Lung (tissue), 12 donors: ENCODE results near the gene MEG3. TPM values are rescaled to one million over a fixed set of nuclear protein-coding genes. Genes with fewer than 3 reads are reported as not detected.

ENCODE experiments used
- ATAC-seq: fragments of 200-7000 bp; cut with Tn5 transposase; one replicate; pipeline ENCODE4 v1.9.1; 2020; ENCODE audit warnings: moderate number of reproducible peaks; ENCODE audit not compliant: insufficient read depth, low FRiP score
- DNase-seq, 3 donors: peaks; one replicate each; pipeline ENCODE4 v3.0.0-alpha.2; 2013 to 2017
- H3K27ac ChIP-seq, 2 donors: one replicate each; pipeline ENCODE4 v1.5.1; 2013; ENCODE audit warnings: mild to moderate bottlenecking in 2 of 2, moderate library complexity in 2 of 2, control low read depth in 1 of 2, inconsistent platforms in 1 of 2, low read depth in 1 of 2, low read length in 1 of 2
- H3K27me3 ChIP-seq, 3 donors: one replicate each; pipeline ENCODE4 v1.5.1; 2013; ENCODE audit warnings: low read length in 2 of 3; ENCODE audit not compliant: control insufficient read depth in 3 of 3, insufficient read depth in 3 of 3
- H3K36me3 ChIP-seq, 4 donors: one replicate each; pipeline ENCODE4 v1.5.1; 2013; ENCODE audit warnings: low read length in 4 of 4, mild to moderate bottlenecking in 1 of 4, moderate library complexity in 1 of 4; ENCODE audit not compliant: control insufficient read depth in 4 of 4, insufficient read depth in 4 of 4
- H3K4me1 ChIP-seq, 5 donors: one replicate each; pipeline ENCODE4 v1.5.1; 2013; ENCODE audit warnings: low read length in 5 of 5, mild to moderate bottlenecking in 2 of 5, moderate library complexity in 1 of 5; ENCODE audit not compliant: control insufficient read depth in 5 of 5, insufficient read depth in 5 of 5
- H3K4me3 ChIP-seq: one replicate; pipeline ENCODE4 v1.5.1; 2013; ENCODE audit warnings: mild to moderate bottlenecking, control low read depth, moderate library complexity
- H3K9ac ChIP-seq, 2 donors: one replicate each; pipeline ENCODE4 v1.5.1; 2013; ENCODE audit warnings: low read length in 2 of 2, control low read depth in 1 of 2; ENCODE audit not compliant: insufficient read depth in 1 of 2
- H3K9me3 ChIP-seq, 4 donors: one replicate each; pipeline ENCODE4 v1.5.1; 2013; ENCODE audit warnings: low read length in 3 of 4, mild to moderate bottlenecking in 1 of 4, moderate library complexity in 1 of 4; ENCODE audit not compliant: control insufficient read depth in 4 of 4, insufficient read depth in 3 of 4
- WGBS, 2 donors: extraction: QIAGEN DNeasy Blood & Tissue Kit; methylation state at CpG; one replicate each; pipeline ENCODE4 v1.1.7; 2013; 5-methylcytosine and 5-hydroxymethylcytosine counted together
- polyA plus RNA-seq, 2 donors: library from polyadenylated mRNA; stranded (reverse); fragments of 200-250 nt; gene quantifications; one replicate each; pipeline ENCODE4 v1.2.1, GENCODE V29; 2013
- total RNA-seq, 2 donors: library from RNA; depleted of rRNA in 1 of 2; stranded (reverse); fragments of >200 nt in 1 of 2; gene quantifications; one replicate each; pipeline ENCODE4 v1.2.1, GENCODE V29; 2014 to 2021
- TF ChIP-seq, protein P1 (sequence below): IDR thresholded peaks from 2 replicates; pipeline ENCODE4 v1.5.1; 2012; ENCODE audit warnings: mild to moderate bottlenecking; ENCODE audit errors: control extremely low read depth, extremely low read depth
- donor health status: control.
- donor health status: control.
- donor health status: Bipolar disorder and iron deficiency.
- donor health status: healthy.
- donor health status: DM: yes; HTN: yes; CAD: no.

Gene MEG3
- total and polyA plus RNA-seq, 4 donors = 5.9 to 267 (median 14.8) TPM

DNA sequence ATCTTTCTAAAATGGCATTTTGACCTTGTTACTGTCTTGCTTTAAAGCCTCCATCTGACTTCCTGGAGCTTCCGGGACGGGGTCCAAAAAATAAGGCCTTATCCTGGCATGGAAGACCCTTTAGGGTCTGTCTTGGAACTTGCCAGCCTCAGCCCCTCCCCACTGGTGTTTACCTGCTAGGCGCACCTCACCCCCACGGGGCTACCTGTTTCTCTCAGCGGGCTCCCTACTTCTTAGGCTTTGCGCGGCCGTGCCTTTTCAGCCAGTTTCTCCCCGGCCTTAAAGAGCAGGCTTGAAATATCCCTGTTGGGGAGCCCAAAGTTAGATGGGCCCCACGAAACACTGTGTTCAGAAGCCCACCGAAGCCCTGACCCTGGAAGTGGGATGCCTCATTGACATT lies 72.5 kb downstream of the MEG3 start:
- peaks cover 0 to 29% (median 8%) of the 10 kb centered on the region in 5 donors for H3K4me1 ChIP-seq
- ATAC-seq (no peak), DNase-seq (peak in 1 of 3 donors; percentile 25)
- TF ChIP-seq, protein P1, sequence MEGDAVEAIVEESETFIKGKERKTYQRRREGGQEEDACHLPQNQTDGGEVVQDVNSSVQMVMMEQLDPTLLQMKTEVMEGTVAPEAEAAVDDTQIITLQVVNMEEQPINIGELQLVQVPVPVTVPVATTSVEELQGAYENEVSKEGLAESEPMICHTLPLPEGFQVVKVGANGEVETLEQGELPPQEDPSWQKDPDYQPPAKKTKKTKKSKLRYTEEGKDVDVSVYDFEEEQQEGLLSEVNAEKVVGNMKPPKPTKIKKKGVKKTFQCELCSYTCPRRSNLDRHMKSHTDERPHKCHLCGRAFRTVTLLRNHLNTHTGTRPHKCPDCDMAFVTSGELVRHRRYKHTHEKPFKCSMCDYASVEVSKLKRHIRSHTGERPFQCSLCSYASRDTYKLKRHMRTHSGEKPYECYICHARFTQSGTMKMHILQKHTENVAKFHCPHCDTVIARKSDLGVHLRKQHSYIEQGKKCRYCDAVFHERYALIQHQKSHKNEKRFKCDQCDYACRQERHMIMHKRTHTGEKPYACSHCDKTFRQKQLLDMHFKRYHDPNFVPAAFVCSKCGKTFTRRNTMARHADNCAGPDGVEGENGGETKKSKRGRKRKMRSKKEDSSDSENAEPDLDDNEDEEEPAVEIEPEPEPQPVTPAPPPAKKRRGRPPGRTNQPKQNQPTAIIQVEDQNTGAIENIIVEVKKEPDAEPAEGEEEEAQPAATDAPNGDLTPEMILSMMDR = no peak
- WGBS, 2 donors = 64 to 67% methylated on average over 11 of the region's 11 CpGs
- no peak overlapping the region for H3K27ac ChIP-seq
- H3K9me3 ChIP-seq = peaks cover 0 to 11% (median 0%) of the 10 kb centered on the region in 4 donors
- H3K4me3 ChIP-seq = no peak overlapping the region
- peaks cover 0 to 44% (median 0%) of the 10 kb centered on the region in 3 donors for H3K27me3 ChIP-seq
- no peak overlapping the region for H3K9ac ChIP-seq
- H3K36me3 ChIP-seq = peaks cover 0 to 6% (median 2%) of the 10 kb centered on the region in 4 donors

DNA sequence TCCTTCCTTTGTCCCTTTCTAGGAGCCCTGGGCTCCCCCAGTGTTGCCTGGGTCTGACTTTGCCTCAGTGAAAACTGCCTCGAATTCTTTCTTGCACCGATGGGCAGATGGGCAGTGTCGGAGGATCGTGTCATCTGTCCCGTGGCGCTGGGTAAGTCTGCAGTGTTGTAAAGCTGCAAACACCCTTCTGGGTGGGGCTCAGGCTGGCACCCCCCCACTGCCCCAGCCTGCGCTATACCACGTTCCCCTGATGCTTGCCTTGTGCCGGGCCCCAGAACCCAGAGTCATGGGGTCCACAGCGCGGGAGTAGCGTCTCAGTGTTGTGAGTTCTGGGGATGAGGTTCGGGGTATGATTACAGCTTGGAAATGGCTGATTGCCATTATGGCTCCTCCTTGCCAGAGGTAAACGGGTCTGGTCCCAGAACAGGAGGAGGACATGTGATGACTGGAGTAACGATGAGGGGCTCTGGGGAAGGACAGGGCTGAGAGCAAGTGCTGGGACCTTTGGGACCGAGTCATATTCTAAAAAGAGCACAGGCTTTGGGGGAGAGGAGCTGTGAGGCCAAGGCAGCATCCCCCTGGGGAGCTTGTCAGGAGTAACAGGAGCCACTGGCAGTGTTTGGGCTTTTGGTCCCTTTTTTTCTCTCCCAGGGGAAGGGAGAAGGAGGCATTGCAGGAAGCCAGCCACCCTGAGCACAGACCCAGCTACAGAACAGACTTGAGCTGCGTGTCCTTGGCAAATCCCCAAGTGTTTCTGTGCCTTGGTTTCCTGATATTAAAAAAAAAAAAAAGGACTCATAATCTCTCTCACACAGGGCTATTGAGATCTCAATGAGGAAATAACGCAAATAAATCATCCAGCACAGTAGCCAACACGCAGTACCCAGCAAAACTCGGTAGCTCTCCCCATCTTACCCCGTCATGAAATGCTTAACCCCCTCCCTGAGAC lies 73.3 kb downstream of the MEG3 start:
- peaks cover 0 to 51% (median 0%) of the 10 kb centered on the region in 3 donors for H3K27me3 ChIP-seq
- DNase-seq (peak; percentile 40 to 75 (median 49)), ATAC-seq (no peak)
- H3K4me1 ChIP-seq = peaks cover 0 to 32% (median 8%) of the 10 kb centered on the region in 5 donors
- H3K9me3 ChIP-seq = peaks cover 0 to 11% (median 0%) of the 10 kb centered on the region in 4 donors
- 54 to 56% methylated on average over 21 of the region's 21 CpGs for WGBS, 2 donors
- no peak overlapping the region for H3K9ac ChIP-seq
- no peak overlapping the region for H3K4me3 ChIP-seq
- peaks cover 0 to 6% (median 2%) of the 10 kb centered on the region in 4 donors for H3K36me3 ChIP-seq
- no peak overlapping the region for H3K27ac ChIP-seq
- TF ChIP-seq, protein P1 = no peak

DNA sequence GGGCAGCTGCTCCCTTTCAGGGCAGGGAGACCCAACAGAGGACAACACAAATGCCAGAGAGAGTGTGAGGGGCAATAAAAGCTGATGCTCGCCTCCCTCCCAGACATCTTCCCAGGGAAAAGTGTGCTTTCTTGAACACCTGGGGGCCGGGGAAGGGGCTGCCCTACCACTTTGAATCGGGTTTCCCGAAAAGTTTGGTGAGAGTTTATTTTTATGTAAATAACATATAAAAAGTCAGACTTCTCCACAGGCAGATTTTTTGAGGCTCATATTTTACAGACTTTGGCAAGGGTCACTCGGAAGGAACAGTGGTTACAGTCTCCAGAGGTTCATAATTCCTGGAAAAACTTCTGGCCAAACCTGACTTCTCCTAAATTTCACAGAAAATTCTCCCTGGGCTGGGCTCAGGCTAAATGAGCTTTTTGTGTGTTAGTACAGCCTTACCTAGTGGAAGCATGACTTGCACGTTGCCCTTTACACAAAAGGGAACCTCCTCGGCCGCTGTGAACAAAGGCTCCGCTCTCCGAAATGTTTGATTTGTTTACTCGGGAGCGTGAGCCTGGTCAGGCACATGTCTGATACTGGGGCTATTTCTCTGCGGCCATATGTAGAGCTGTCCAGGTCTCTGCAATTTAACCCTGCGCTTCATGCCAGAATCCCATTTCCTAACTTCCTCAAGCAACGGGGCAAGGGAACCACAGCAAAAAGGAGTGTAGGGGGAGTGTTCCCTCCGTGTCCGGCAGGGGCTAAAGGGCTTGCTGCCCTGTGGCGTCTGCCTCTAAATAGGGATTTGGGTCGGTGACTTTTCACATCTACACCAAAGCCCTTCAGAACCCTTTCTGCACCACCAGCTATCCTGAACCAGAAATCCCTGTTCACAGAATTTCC lies 74.2 kb downstream of the MEG3 start:
- ATAC-seq (no peak), DNase-seq (peak in 2 of 3 donors; percentile 29 to 43)
- Histone ChIP-seq H3K27ac (no peak overlapping the region), H3K36me3 (peaks cover 0 to 6% (median 2%) of the 10 kb centered on the region in 4 donors), H3K4me3 (peak overlapping the region; percentile 1), H3K4me1 (peaks cover 0 to 39% (median 8%) of the 10 kb centered on the region in 5 donors), H3K9me3 (peaks cover 0 to 11% (median 0%) of the 10 kb centered on the region in 4 donors), H3K9ac (no peak overlapping the region), H3K27me3 (peaks cover 0 to 54% (median 0%) of the 10 kb centered on the region in 3 donors)
- WGBS, 2 donors = 7 to 14% methylated on average over 19 of the region's 19 CpGs
- TF ChIP-seq, protein P1 = no peak
